Measurements from ENCODE around the gene NPTN.

DNA sequence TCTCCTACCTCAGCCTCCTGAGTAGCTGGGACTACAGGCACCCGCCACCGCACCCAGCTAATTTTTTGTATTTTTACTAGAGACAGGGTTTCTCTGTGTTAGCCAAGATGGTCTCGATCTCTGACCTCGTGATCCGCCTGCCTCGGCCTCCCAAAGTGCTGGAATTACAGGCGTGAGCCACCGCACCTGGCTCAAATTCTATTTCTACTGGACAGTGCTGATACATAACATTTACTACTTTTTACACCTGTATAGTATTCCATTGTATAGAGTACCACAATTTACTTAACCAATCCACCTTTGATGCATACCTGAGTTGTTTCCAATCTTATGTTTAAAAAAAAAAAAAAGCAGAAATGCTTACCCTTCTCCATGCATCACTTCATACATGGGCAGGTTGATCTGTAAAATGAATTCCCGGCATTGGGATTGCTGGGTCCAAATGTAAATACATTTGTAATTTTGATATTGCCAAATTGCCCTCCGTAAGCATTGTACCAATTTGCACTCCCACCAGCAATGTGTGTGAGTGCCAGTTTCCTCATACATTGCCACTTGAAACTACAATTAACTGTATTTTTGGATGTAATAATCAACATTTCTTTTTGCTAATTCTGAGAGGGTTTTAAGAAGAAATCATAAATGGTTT is 94.5 kb downstream of the NPTN start:
- TF ChIP-seq, protein P1, sequence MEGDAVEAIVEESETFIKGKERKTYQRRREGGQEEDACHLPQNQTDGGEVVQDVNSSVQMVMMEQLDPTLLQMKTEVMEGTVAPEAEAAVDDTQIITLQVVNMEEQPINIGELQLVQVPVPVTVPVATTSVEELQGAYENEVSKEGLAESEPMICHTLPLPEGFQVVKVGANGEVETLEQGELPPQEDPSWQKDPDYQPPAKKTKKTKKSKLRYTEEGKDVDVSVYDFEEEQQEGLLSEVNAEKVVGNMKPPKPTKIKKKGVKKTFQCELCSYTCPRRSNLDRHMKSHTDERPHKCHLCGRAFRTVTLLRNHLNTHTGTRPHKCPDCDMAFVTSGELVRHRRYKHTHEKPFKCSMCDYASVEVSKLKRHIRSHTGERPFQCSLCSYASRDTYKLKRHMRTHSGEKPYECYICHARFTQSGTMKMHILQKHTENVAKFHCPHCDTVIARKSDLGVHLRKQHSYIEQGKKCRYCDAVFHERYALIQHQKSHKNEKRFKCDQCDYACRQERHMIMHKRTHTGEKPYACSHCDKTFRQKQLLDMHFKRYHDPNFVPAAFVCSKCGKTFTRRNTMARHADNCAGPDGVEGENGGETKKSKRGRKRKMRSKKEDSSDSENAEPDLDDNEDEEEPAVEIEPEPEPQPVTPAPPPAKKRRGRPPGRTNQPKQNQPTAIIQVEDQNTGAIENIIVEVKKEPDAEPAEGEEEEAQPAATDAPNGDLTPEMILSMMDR (conservative IDR thresholded peaks at IDR 0.05 in 1 of 2, IDR thresholded peaks at IDR 0.05 in 1 of 2; ENCODE audit: low read depth in 1 of 2, low read length in 2 of 2), result no peak
- TF ChIP-seq EZH2 (IDR thresholded peaks at IDR 0.05; ENCODE audit: low read length, missing control alignments), result no peak
